GM21576 (cell line): Measurements from ENCODE around the gene RNF8.

Source experiments
- ATAC-seq: cut with Tn5 transposase; IDR thresholded peaks from one replicate; pipeline ENCODE4 v1.9.1; 2021; ENCODE audit warnings: mild to moderate bottlenecking, moderate library complexity; ENCODE audit not compliant: unreplicated experiment

RNF8 gene

GRCh38 chr6:37357288-37357687 is 3.5 kb downstream of the RNF8 start:
- ATAC-seq, result no peak

- ATAC-seq, result no peak
These were observed 4.1 kb downstream of the RNF8 start for GRCh38 chr6:37357860-37358259.

DNA sequence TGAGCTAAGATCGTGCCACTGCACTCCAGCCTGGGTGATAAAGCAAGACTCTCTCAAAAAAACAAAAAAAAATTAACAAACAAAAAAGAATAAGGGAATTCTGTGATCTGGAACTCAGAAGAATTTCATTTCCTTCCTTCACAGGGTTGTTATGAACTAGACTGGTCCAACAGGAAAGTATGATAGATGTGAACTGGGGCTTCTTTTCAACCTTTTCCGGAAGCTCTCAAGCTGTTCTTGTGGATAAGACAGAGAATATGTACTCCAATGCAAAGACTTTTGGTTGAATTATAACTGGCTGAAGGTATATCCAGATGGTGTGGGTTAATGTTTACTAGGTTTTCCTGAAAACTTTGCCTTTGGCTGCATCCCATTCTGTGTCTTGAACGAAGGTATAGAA is 5.3 kb downstream of the RNF8 start:
- no peak for ATAC-seq

DNA sequence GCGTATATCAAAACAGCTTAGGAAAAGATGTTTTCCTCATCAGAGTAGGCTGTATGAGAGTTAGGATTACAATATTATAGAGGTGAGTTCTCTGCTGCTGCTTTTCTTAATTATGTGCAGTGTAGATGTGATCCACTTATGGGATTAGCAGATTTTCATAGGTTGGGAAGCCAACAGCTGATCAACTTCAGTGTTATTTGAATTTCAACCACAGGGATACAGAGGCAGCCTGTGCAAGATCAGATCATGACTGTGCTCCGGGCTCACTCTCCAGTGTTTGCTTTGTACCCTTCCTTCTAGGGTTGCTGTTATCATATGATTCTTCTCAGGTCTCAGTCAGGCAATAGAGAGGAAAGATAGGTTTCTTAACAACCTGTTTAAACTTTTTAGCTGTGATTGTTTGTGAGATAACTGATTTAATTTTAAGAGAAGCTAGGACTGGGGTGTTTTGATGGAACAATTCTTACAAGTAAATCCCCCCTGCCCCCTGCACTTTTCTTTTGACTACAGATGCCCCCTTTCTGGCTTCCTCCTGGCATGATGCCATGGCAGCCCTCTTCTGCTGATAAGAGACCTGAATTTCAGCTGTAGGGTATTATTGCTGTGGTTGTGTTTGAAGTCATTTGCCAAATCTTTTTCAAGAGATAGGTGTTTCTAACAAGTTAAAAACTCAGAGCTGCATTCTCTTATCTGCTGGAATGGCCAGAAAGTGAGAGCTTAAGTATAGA is 8.5 kb downstream of the RNF8 start:
- no peak for ATAC-seq

- ATAC-seq, result no peak
These were observed 12.0 kb downstream of the RNF8 start for GRCh38 chr6:37365791-37366190.

- ATAC-seq, result no peak
These were observed 13.1 kb downstream of the RNF8 start for GRCh38 chr6:37366910-37367309.

DNA sequence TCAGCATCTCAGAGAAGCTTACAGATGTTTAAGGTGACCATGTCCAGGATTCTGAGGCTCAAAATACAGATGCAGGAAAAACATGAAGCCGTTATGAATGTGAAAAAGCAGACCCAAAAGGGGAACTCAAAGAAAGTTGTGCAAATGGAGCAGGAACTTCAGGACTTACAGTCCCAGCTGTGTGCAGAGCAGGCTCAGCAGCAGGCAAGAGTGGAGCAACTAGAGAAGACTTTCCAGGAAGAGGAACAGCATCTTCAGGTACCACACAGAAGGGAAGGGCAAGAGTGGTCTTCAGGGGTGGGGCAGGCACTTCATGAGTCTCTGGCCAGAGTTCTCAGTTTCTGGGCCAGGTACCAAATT is 15.2 kb downstream of the RNF8 start:
- ATAC-seq, result no peak

DNA sequence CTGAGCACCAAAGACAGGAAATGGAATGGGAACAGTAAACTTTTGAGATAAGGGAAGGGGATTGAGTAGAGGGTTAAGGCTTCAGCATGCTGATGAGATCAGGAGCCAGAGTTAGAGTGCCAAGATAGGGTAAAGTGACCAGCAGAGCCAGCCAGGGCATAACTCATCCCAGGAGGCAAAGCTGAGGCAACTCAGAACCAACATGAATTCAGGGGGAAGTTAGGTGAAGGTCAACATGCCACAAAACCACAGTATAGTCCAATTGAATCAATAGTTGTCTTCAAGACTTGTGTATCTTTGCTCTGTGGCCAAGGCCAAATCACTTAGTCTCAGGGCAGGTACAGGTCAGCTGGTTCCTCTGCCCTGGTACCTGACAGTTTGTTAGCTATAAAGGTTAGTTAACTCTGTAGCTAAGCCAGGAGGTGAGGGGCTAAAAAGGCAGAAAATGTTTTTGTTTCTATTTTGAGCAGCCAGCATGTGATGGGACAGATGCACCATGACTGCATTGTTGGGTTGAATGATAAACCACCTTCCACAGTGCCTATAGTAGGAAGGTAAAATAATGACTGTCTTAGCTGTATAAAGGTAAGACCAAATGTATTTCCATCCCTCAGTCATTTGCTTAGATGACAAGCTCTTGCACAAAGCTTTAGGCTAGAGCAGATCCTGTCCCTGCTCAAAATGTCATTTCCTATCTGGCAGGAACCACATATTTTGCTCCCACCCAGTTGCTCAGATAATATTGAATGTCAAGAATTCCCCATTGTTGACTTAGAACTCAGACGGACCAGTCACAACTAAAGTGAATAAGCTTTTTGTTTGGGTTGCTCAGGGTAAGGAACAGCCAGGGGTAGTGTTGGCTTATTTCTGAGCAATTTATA is 15.8 kb downstream of the RNF8 start:
- ATAC-seq, result no peak

GRCh38 chr6:37371154-37372083 is 17.6 kb downstream of the RNF8 start:
- ATAC-seq, result no peak

DNA sequence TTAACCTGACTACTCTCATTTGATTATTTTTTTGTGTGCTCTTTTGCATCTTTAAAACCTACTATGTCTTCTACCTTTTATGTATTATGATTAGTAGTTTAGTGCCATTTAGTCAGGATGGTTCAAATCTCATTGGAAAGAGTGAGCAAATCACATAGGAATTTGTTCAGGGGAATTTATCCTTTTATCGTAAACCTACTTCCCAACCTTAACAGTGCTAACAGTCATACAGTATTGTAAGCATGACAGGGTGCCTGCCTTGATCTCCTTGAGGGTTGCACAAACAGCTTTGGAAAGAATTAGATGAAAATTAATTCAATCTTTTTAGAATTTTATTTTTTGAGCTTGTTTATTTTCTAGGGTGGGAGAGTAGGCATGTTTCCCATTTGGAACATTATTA is 18.3 kb downstream of the RNF8 start:
- ATAC-seq, result no peak

- ATAC-seq, result no peak
These were observed 20.2 kb downstream of the RNF8 start for GRCh38 chr6:37373822-37374471.

DNA sequence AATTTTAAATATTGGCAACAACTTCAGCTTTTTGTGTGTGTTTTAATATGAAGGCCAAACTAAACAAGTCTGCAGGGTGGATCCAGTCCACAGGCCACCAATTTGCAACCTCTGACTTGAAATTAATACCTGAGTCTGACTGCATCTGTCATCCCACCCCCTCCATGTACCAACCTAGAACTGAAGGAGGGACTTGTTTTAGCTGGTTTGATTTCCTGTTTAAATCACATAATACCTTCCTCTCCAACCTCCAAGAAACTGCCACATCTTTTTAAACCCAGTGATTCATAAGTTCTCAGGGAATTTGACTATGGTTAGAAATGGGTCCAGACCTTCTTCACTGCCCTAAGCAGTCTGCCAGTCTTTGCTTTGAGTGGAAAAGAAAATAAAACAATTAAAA is 21.6 kb downstream of the RNF8 start:
- no peak for ATAC-seq

DNA sequence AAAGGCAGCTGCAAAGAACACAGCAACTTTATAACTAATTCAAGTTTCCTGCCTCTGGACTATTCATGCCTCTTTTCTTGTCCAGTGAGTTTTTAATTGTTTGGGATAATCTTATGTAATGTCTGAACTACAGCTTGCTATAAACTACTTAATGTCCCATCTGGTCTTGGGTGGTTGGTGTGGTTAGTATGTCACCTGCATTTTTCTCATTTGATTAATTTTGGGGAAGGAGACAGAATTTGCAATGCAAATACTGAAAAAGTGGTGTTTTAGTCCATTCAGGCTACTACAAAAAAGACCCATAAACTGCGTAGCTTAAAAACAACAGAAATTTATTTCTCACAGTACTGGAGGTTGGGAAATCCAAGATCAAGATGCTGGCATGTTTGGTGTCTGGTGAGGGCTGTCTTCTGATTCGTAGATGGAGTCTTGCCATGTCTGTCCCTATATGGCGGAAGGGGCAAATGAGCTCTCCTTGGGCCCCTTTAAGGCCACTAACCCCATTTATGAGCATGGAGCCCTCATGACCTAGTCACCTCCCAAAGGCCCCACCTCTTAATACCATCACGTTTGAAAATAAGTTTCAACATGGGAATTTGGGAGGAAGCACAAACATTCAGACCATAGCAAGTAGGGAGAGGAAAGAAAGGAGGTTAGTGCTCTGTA is 22.4 kb downstream of the RNF8 start:
- no peak for ATAC-seq

- ATAC-seq, result peak; percentile 63
These were observed 27.8 kb downstream of the RNF8 start for GRCh38 chr6:37381579-37381978.

DNA sequence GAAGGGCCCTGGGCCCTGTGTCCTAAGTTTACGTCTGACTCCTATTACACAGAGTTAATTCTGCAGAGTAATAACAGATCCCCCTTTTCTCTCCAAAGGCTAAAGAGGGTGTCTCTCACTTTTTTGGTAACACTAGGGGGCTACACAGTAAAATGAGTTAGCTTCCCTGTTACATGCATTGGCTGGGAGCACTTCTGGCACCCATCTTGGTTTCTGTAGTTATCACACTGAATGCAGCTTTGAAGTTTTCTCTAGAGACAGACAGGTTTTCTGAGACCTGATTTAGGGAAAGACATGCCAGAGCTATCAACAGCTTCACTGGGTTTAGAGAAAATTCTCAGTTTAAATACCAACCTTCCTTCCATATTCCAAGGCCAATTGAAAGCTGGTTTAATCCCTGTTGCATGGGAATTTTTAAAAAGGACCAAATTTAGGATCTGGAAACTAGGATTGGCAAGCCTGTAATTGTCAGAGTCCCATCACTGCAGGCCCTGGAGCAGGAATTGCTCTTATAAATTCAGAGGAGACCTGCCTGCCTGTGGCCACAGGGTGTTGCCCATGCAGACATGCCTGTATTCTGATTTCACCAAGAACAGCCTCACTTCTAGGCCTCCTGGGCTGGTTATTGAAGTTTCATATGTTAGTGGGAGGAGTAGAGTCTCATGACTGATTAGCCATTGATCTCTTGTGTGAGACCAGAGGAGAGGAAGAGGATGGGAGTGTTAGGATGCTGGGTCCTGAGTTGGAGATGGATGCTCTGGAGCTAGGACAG is 29.4 kb downstream of the RNF8 start:
- ATAC-seq, result no peak

GRCh38 chr6:37388578-37388977 is 34.8 kb downstream of the RNF8 start:
- ATAC-seq, result no peak

- no peak for ATAC-seq
These were observed 36.1 kb downstream of the RNF8 start for GRCh38 chr6:37389857-37390256.

GRCh38 chr6:37391120-37391519 is 37.3 kb downstream of the RNF8 start:
- ATAC-seq, result no peak

- ATAC-seq, result no peak
These were observed 39.0 kb downstream of the RNF8 start for GRCh38 chr6:37392821-37393220.
